ENCODE measurements around the gene MYL5. TPM values are rescaled to one million over a fixed set of nuclear protein-coding genes. Genes with fewer than 3 reads are reported as not detected.
"Not testable (repeated sequence)": the region's sequence is repeated elsewhere in the genome, so short reads cannot be mapped to it uniquely, and the experiment has no call there.

The MYL5 gene
- total RNA-seq, 1 experiment from 2014 or later: 17.1 TPM

DNA sequence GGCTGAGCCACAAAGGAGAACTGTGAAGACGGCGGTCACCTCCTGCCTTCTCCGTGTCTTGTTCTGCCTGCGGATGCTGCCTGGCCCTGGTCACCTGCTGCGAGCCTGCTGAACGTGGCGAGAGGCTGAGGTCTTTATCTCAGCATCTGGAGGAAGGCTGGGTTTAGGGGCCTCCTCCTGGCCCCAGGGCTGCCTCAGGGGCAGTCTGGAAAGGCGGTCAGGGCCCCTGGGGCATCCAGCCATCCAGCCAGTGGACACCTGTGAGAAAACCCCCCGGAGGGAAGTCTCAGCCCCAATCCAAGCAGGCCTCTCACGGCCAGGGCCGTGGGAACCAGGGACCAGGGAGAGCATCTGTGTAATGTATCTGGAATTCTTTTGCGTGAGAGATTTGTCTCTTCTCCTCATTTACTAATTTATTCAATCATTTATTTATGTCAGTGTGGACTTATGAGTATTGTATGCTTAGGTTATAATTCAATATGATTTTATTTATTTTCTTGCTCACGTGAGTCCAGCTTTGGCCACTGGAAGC is 37.6 kb upstream of the MYL5 start:
- no peaks in the 10 kb centered on the region for H3K27me3 Mint-ChIP-seq (ENCODE audit: insufficient read depth, unreplicated experiment)
- peaks cover 1% of the 10 kb centered on the region for H3K9me3 Mint-ChIP-seq (ENCODE audit: unreplicated experiment)
- CTCF ChIA-PET: no interaction called here
- peak in 1 of 2 experiments; percentile 22 for DNase-seq
- H3K36me3 ChIP-seq (ENCODE audit: control insufficient read depth, insufficient read depth, low read length): no peaks in the 10 kb centered on the region
- no peaks in the 10 kb centered on the region; the same call in none of the 2 replicates for H3K9me3 ChIP-seq
- no peaks in the 10 kb centered on the region for H3K36me3 Mint-ChIP-seq (ENCODE audit: insufficient read depth, unreplicated experiment)
- BruUV-seq (replicated peaks): no TSS peak
- H3K4me1 ChIP-seq: no peaks in the 10 kb centered on the region
- H3K4me3 Mint-ChIP-seq (ENCODE audit: unreplicated experiment): no peak overlapping the region
- no peaks in the 10 kb centered on the region for H3K4me1 Mint-ChIP-seq (ENCODE audit: low read depth, unreplicated experiment)
- no peaks in the 10 kb centered on the region for H3K27me3 ChIP-seq (replicated peaks; ENCODE audit: control insufficient read depth, insufficient read depth, low read length)
- intact Hi-C loops (cut with micrococcal nuclease; ENCODE audit: unreplicated experiment): no loop called here
- no peak overlapping the region for H3K27ac Mint-ChIP-seq (ENCODE audit: unreplicated experiment)
- TF ChIP-seq, protein P1, sequence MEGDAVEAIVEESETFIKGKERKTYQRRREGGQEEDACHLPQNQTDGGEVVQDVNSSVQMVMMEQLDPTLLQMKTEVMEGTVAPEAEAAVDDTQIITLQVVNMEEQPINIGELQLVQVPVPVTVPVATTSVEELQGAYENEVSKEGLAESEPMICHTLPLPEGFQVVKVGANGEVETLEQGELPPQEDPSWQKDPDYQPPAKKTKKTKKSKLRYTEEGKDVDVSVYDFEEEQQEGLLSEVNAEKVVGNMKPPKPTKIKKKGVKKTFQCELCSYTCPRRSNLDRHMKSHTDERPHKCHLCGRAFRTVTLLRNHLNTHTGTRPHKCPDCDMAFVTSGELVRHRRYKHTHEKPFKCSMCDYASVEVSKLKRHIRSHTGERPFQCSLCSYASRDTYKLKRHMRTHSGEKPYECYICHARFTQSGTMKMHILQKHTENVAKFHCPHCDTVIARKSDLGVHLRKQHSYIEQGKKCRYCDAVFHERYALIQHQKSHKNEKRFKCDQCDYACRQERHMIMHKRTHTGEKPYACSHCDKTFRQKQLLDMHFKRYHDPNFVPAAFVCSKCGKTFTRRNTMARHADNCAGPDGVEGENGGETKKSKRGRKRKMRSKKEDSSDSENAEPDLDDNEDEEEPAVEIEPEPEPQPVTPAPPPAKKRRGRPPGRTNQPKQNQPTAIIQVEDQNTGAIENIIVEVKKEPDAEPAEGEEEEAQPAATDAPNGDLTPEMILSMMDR (IDR thresholded peaks at IDR 0.05; ENCODE audit: insufficient read depth in 1 of 2, low read depth in 1 of 2, low read length in 1 of 2, severe bottlenecking in 1 of 2, unreplicated experiment in 1 of 2): no peak
- POLR2A ChIA-PET: no interaction called here
- no peak overlapping the region for H3K4me3 ChIP-seq (ENCODE audit: low read depth, low read length)

DNA sequence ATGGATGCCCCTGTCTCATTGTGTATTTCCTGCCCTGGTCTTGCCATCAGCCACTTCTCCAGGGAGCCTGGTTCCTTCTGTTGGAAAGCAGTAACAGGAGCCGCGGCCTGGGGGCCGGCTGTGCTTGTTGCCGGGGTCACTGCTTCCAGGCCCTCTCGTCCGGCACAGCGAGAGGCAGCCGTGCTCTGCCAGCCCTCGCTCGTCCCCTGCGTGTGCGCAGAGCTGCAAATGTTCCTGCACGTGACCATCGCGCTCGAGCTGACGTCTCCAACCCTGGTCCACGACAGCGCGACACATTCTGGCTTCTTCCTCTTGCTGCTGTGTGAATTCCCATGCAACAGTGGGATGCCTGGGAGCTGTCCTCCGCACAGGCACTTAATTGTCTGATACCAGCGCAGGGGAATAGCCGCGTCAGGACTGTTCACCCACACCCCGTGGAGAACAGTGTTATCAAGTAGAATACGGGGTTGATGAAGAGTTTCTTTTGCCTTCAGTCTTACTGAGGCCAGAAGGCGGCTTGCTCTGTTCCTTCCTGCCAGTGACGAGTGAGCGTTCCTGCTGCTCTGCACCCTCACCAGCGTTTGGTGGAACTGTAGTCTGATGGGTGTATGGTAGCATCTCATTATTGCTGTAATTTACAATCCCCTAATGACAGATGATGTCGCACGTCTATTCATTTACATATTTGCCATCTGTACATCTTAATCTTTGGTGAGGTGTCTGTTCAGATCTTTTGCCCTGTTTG is 36.6 kb upstream of the MYL5 start:
- Mint-ChIP-seq H3K27ac (ENCODE audit: unreplicated experiment) (no peak overlapping the region), H3K4me3 (ENCODE audit: unreplicated experiment) (no peak overlapping the region), H3K9me3 (ENCODE audit: unreplicated experiment) (no peaks in the 10 kb centered on the region), H3K4me1 (ENCODE audit: low read depth, unreplicated experiment) (no peaks in the 10 kb centered on the region), H3K36me3 (ENCODE audit: insufficient read depth, unreplicated experiment) (no peaks in the 10 kb centered on the region), H3K27me3 (ENCODE audit: insufficient read depth, unreplicated experiment) (no peaks in the 10 kb centered on the region)
- ChIA-PET CTCF (no interaction called here), POLR2A (no interaction called here)
- TF ChIP-seq, protein P1 (IDR thresholded peaks at IDR 0.05; ENCODE audit: insufficient read depth in 1 of 2, low read depth in 1 of 2, low read length in 1 of 2, severe bottlenecking in 1 of 2, unreplicated experiment in 1 of 2): no peak
- BruUV-seq (replicated peaks): no TSS peak
- Histone ChIP-seq H3K4me3 (ENCODE audit: low read depth, low read length) (no peak overlapping the region), H3K27me3 (replicated peaks; ENCODE audit: control insufficient read depth, insufficient read depth, low read length) (no peaks in the 10 kb centered on the region), H3K9me3 (peaks cover 4% of the 10 kb centered on the region), H3K4me1 (no peaks in the 10 kb centered on the region), H3K36me3 (ENCODE audit: control insufficient read depth, insufficient read depth, low read length) (no peaks in the 10 kb centered on the region)
- intact Hi-C loops (cut with micrococcal nuclease; ENCODE audit: unreplicated experiment): no loop called here
- DNase-seq: peak in 1 of 2 experiments; percentile 20

DNA sequence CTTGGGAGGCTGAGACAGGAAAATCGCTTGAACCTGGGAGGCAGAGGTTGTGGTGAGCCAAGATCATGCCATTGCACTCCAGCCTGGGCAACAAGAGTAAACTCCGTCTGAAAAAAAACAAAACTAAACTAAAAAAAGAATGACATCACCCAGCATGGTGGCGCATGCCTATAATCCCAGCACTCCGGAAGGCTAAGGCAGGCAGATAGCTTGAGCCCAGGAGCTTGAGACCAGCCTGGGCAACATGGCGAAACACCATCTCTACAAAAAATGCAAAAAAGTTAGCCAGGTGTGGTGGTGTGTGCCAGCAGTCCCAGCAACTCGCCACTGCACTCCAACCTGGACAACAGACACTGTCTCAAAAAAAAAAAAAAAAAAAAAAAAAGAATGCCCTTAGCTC is 32.0 kb upstream of the MYL5 start:
- peaks cover 10% of the 10 kb centered on the region for H3K9me3 Mint-ChIP-seq (ENCODE audit: unreplicated experiment)
- H3K9me3 ChIP-seq; H3K4me1 ChIP-seq; H3K27ac Mint-ChIP-seq (ENCODE audit: unreplicated experiment); H3K27me3 Mint-ChIP-seq (ENCODE audit: insufficient read depth, unreplicated experiment); intact Hi-C loops (cut with micrococcal nuclease; ENCODE audit: unreplicated experiment); BruUV-seq (replicated peaks); H3K36me3 Mint-ChIP-seq (ENCODE audit: insufficient read depth, unreplicated experiment); DNase-seq; H3K4me3 Mint-ChIP-seq (ENCODE audit: unreplicated experiment); H3K4me3 ChIP-seq (ENCODE audit: low read depth, low read length); CTCF ChIA-PET; H3K4me1 Mint-ChIP-seq (ENCODE audit: low read depth, unreplicated experiment); H3K27me3 ChIP-seq (replicated peaks; ENCODE audit: control insufficient read depth, insufficient read depth, low read length); H3K36me3 ChIP-seq (ENCODE audit: control insufficient read depth, insufficient read depth, low read length): not testable (repeated sequence)
- POLR2A ChIA-PET: interaction anchor here (0.6 kb wide), 1 partner anchor 45 kb away, joined by 4 read pairs; no protein-coding TSS in a partner anchor

Measured in Caco-2 (cell line).